Measurements from ENCODE around the gene YJEFN3. TPM values are rescaled to one million over a fixed set of nuclear protein-coding genes. Genes with fewer than 3 reads are reported as not detected.

Gene YJEFN3
- total RNA-seq, 1 experiment from 2014 or later = 11.9 TPM

GRCh38 chr19:19526581-19527370, 1.9 kb upstream of the YJEFN3 start:
- DNase-seq (ENCODE audit: unreplicated experiment) = no peak
- no peak for TF ChIP-seq CTCF (IDR thresholded peaks at IDR 0.05; ENCODE audit: unreplicated experiment)
- Mint-ChIP-seq H3K4me1 (ENCODE audit: insufficient read depth, unreplicated experiment) (peaks cover 5% of the 10 kb centered on the region), H3K36me3 (ENCODE audit: insufficient read depth, unreplicated experiment) (peaks cover 50% of the 10 kb centered on the region), H3K27ac (ENCODE audit: low read depth, unreplicated experiment) (no peak overlapping the region), H3K27me3 (ENCODE audit: insufficient read depth, unreplicated experiment) (no peaks in the 10 kb centered on the region), H3K9me3 (ENCODE audit: unreplicated experiment) (no peaks in the 10 kb centered on the region), H3K4me3 (ENCODE audit: unreplicated experiment) (no peak overlapping the region)
- intact Hi-C loops (cut with micrococcal nuclease) = no loop called here
- ChIA-PET POLR2A (no interaction called here), CTCF (no interaction called here)
- BruUV-seq (replicated peaks) = no TSS peak

- Mint-ChIP-seq H3K4me3 (ENCODE audit: unreplicated experiment) (no peak overlapping the region), H3K27me3 (ENCODE audit: insufficient read depth, unreplicated experiment) (no peaks in the 10 kb centered on the region), H3K4me1 (ENCODE audit: insufficient read depth, unreplicated experiment) (peaks cover 10% of the 10 kb centered on the region), H3K27ac (ENCODE audit: low read depth, unreplicated experiment) (no peak overlapping the region), H3K36me3 (ENCODE audit: insufficient read depth, unreplicated experiment) (peaks cover 45% of the 10 kb centered on the region), H3K9me3 (ENCODE audit: unreplicated experiment) (no peaks in the 10 kb centered on the region)
- no peak for TF ChIP-seq CTCF (IDR thresholded peaks at IDR 0.05; ENCODE audit: unreplicated experiment)
- intact Hi-C loops (cut with micrococcal nuclease) = no loop called here
- BruUV-seq (replicated peaks) = no TSS peak
- POLR2A ChIA-PET = no interaction called here
- CTCF ChIA-PET = no interaction called here
- no peak for DNase-seq (ENCODE audit: unreplicated experiment)
These were observed 1.4 kb upstream of the YJEFN3 start for GRCh38 chr19:19527371-19527656.

DNA sequence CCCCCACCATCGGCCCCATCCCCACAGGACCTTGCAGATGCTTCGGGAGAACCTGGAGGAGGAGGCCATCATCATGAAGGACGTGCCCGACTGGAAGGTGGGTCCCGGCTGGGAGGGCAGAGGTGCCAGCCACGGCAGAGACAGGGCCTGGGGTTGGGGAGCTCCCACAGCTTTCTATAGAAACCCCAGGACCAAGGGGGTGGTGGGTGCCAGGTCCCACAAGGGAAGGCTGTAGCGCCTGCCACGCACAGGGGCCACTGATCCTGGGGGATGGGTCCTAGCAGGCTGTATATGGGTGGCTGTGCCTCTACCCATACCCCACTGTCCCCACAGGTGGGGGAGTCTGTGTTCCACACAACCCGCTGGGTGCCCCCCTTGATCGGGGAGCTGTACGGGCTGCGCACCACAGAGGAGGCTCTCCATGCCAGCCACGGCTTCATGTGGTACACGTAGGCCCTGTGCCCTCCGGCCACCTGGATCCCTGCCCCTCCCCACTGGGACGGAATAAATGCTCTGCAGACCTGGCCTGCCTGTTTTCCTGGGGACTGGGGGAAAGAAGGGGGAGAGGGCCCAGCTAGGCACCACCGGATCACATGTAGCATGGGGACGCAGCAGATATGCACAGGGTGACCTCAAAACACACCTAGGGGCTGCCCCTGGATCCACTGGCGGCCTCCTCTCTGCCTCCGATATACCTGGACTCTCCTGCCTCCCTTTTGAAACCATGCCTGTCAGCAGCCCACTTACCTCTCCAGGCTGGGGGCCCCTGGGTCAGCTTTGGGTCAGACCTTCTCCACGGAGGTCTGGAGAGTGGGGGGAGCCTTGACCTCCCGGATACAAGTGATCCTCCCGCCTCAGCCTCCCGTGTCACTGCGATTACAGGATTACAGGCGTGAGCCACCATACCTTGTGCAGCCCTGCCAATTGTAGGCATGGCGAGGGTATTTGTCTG, 761 bp upstream of the YJEFN3 start:
- POLR2A ChIA-PET = interaction anchor here (1.1 to 2.3 kb wide), 2 partner anchors 12 to 116 kb away, joined by 4 to 12 read pairs; partner anchors contain the start of genes GMIP, NDUFA13 and TSSK6
- no TSS peak for BruUV-seq (replicated peaks)

More for the DNA sequence above, 761 bp upstream of the YJEFN3 start:
- H3K27me3 Mint-ChIP-seq (ENCODE audit: insufficient read depth, unreplicated experiment) = no peaks in the 10 kb centered on the region
- H3K9me3 Mint-ChIP-seq (ENCODE audit: unreplicated experiment) = no peaks in the 10 kb centered on the region
- H3K4me1 Mint-ChIP-seq (ENCODE audit: insufficient read depth, unreplicated experiment) = peaks cover 11% of the 10 kb centered on the region
- CTCF ChIA-PET = interaction anchor here (0.5 to 8.1 kb wide), 4 partner anchors 117 to 499 kb away, joined by 3 to 107 read pairs (median 29); partner anchors contain the start of gene GMIP
- intact Hi-C loops (cut with micrococcal nuclease) = no loop called here
- peaks cover 39% of the 10 kb centered on the region for H3K36me3 Mint-ChIP-seq (ENCODE audit: insufficient read depth, unreplicated experiment)
- no peak for DNase-seq (ENCODE audit: unreplicated experiment)
- TF ChIP-seq CTCF (IDR thresholded peaks at IDR 0.05; ENCODE audit: unreplicated experiment) = no peak
- no peak overlapping the region for H3K27ac Mint-ChIP-seq (ENCODE audit: low read depth, unreplicated experiment)
- no peak overlapping the region for H3K4me3 Mint-ChIP-seq (ENCODE audit: unreplicated experiment)

Measured in MCF 10A (cell line).